HepG2 (cell line): ENCODE results near the gene MXRA8. TPM values are rescaled to one million over a fixed set of nuclear protein-coding genes. Genes with fewer than 3 reads are reported as not detected.
A peak's percentile ranks its signal among the peaks of the same experiment; 100 is the strongest.

Source experiments
- CBFB ChIP-seq: sonication (generic); formaldehyde crosslinking; IDR thresholded peaks from 2 replicates; pipeline ENCODE4 v1.4.0; 2020; ENCODE audit warnings: missing genetic modification reagents
- NCOR1 ChIP-seq: fragments of 200-600 bp; sonication (generic); IDR thresholded peaks from 2 replicates; pipeline ENCODE4 v1.7.0; 2017; ENCODE audit warnings: antibody characterized with exemption, low read length, borderline replicate concordance
- NPAS2 ChIP-seq: sonication (generic); formaldehyde crosslinking; IDR thresholded peaks from 2 replicates; pipeline ENCODE4 v1.8.0; 2022; ENCODE audit warnings: mild to moderate bottlenecking, missing genetic modification reagents, borderline replicate concordance
- SMAD1 ChIP-seq: sonication (generic); formaldehyde crosslinking; IDR thresholded peaks from 2 replicates; pipeline ENCODE4 v1.4.0; 2020; ENCODE audit warnings: missing genetic modification reagents, low read depth, mild to moderate bottlenecking, borderline replicate concordance
- TBX2 ChIP-seq: sonication (generic); formaldehyde crosslinking; IDR thresholded peaks from 2 replicates; pipeline ENCODE4 v1.5.0; 2020; ENCODE audit warnings: missing genetic modification reagents, mild to moderate bottlenecking, borderline replicate concordance
- YEATS2 ChIP-seq: sonication (generic); formaldehyde crosslinking; IDR thresholded peaks from 2 replicates; pipeline ENCODE4 v1.4.0; 2020; ENCODE audit warnings: missing genetic modification reagents, borderline replicate concordance
- ZMYM2 ChIP-seq: sonication (generic); formaldehyde crosslinking; IDR thresholded peaks from 2 replicates; pipeline ENCODE4 v1.8.0; 2022; ENCODE audit warnings: mild to moderate bottlenecking, missing genetic modification reagents
- ZNF20 ChIP-seq: sonication (generic); formaldehyde crosslinking; IDR thresholded peaks from 2 replicates; pipeline ENCODE4 v1.4.0; 2020; ENCODE audit warnings: mild to moderate bottlenecking, moderate library complexity, missing genetic modification reagents
- ZNF367 ChIP-seq: sonication (generic); formaldehyde crosslinking; IDR thresholded peaks from 2 replicates; pipeline ENCODE4 v1.4.0; 2020; ENCODE audit warnings: missing genetic modification reagents, borderline replicate concordance
- ZNF441 ChIP-seq: sonication (generic); formaldehyde crosslinking; IDR thresholded peaks from 2 replicates; pipeline ENCODE4 v1.7.0; 2021; ENCODE audit warnings: missing genetic modification reagents, borderline replicate concordance
- ZNF468 ChIP-seq: sonication (generic); formaldehyde crosslinking; IDR thresholded peaks from 2 replicates; pipeline ENCODE4 v1.8.0; 2022; ENCODE audit warnings: mild to moderate bottlenecking, moderate library complexity, missing genetic modification reagents
- ZNF546 ChIP-seq: sonication (generic); formaldehyde crosslinking; conservative IDR thresholded peaks from 2 replicates; pipeline ENCODE4 v1.8.1; 2023; ENCODE audit warnings: mild to moderate bottlenecking, missing genetic modification reagents
- ZNF563 ChIP-seq: sonication (generic); formaldehyde crosslinking; IDR thresholded peaks from 2 replicates; pipeline ENCODE4 v1.8.0; 2022; ENCODE audit warnings: mild to moderate bottlenecking, moderate library complexity, missing genetic modification reagents
- ZNF567 ChIP-seq: sonication (generic); formaldehyde crosslinking; IDR thresholded peaks from 2 replicates; pipeline ENCODE4 v1.8.1; 2023; ENCODE audit warnings: mild to moderate bottlenecking, missing genetic modification reagents, borderline replicate concordance
- polyA plus RNA-seq, 8 experiments: library from polyadenylated mRNA; depleted of rRNA in 3 of 8; stranded (reverse) in 7 of 8; unstranded in 1 of 8; fragments of >200 nt; fragmentation: Illumina TruSeq in 4 of 8; extraction: Trizol in 4 of 8; gene quantifications; 2 replicates each; pipeline versions ENCODE4 v1.2.1 to v1.2.3, GENCODE V29; 2011 to 2016; ENCODE audit warnings: low read depth in 4 of 8, missing spikeins in 1 of 8, mixed read lengths in 1 of 8; ENCODE audit not compliant: insufficient read depth in 1 of 8
- total RNA-seq, 5 experiments: library from RNA; depleted of rRNA; stranded (reverse); fragments of >200 nt; fragmentation: Illumina TruSeq; extraction: Trizol; gene quantifications; 2 replicates each; pipeline ENCODE4 v1.2.3, GENCODE V29; 2016; ENCODE audit warnings: low read depth in 1 of 5
- TF ChIP-seq, protein P1 (sequence below): sonication (generic); formaldehyde crosslinking; IDR thresholded peaks from 2 replicates; pipeline ENCODE4 v1.5.1; 2020; ENCODE audit warnings: mild to moderate bottlenecking, missing genetic modification reagents, borderline replicate concordance
- TF ChIP-seq, protein P2 (sequence below): sonication (generic); formaldehyde crosslinking; IDR thresholded peaks from 2 replicates; pipeline ENCODE4 v1.5.1; 2020; ENCODE audit warnings: missing genetic modification reagents, mild to moderate bottlenecking, borderline replicate concordance
- TF ChIP-seq, protein P3 (sequence below): sonication (generic); formaldehyde crosslinking; IDR thresholded peaks from 2 replicates; pipeline ENCODE4 v1.8.0; 2022; ENCODE audit warnings: mild to moderate bottlenecking, missing genetic modification reagents, moderate library complexity
- TF ChIP-seq, protein P4 (sequence below): sonication (generic); formaldehyde crosslinking; IDR thresholded peaks from 2 replicates; pipeline ENCODE4 v1.5.0; 2020; ENCODE audit warnings: missing genetic modification reagents

MXRA8 gene
- total and polyA plus RNA-seq, 2 of the 13 experiments (the other 11 are each of a cell fraction or from before 2014, with no cell fraction given) = 19.8 to 44.8 TPM

DNA sequence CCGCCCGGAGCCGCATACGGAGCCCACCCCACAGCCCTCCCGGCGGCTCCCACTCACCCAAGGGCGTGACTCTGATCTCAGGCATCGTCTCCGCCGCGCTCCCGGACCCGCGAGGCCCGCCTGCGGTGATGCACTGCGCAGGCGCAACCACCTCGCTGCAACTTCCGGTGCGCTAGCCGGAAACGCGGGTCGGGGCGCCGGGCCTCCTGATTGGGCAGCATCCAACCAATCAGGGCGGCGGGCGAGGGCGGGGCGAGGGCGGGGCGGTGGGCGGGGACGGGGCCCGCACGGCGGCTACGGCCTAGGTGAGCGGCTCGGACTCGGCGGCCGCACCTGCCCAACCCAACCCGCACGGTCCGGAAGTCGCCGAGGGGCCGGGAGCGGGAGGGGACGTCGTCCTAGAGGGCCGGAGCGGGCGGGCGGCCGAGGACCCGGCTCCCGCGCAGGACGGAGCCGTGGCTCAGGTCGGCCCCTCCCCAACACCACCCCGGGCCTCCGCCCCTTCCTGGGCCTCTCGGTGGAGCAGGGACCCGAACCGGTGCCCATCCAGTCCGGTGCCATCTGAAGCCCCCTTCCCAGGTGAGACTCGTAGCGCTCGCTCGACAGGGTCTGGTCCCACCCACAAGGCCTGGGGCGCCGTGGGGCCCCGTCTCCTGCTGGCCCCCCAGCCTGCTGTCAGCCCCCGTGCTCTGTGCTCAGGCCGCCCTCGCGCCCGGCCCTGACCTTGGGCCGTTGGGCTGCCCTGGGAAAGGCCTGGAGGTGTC is 33.6 kb downstream of the MXRA8 start, which contains the start of the genes CPTP and INTS11 (continued):
- TF ChIP-seq, protein P1, sequence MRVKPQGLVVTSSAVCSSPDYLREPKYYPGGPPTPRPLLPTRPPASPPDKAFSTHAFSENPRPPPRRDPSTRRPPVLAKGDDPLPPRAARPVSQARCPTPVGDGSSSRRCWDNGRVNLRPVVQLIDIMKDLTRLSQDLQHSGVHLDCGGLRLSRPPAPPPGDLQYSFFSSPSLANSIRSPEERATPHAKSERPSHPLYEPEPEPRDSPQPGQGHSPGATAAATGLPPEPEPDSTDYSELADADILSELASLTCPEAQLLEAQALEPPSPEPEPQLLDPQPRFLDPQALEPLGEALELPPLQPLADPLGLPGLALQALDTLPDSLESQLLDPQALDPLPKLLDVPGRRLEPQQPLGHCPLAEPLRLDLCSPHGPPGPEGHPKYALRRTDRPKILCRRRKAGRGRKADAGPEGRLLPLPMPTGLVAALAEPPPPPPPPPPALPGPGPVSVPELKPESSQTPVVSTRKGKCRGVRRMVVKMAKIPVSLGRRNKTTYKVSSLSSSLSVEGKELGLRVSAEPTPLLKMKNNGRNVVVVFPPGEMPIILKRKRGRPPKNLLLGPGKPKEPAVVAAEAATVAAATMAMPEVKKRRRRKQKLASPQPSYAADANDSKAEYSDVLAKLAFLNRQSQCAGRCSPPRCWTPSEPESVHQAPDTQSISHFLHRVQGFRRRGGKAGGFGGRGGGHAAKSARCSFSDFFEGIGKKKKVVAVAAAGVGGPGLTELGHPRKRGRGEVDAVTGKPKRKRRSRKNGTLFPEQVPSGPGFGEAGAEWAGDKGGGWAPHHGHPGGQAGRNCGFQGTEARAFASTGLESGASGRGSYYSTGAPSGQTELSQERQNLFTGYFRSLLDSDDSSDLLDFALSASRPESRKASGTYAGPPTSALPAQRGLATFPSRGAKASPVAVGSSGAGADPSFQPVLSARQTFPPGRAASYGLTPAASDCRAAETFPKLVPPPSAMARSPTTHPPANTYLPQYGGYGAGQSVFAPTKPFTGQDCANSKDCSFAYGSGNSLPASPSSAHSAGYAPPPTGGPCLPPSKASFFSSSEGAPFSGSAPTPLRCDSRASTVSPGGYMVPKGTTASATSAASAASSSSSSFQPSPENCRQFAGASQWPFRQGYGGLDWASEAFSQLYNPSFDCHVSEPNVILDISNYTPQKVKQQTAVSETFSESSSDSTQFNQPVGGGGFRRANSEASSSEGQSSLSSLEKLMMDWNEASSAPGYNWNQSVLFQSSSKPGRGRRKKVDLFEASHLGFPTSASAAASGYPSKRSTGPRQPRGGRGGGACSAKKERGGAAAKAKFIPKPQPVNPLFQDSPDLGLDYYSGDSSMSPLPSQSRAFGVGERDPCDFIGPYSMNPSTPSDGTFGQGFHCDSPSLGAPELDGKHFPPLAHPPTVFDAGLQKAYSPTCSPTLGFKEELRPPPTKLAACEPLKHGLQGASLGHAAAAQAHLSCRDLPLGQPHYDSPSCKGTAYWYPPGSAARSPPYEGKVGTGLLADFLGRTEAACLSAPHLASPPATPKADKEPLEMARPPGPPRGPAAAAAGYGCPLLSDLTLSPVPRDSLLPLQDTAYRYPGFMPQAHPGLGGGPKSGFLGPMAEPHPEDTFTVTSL (CRISPR knock-in tag) = 0 out of 2 replicates have a peak, but pooled peaks have one; percentile 43
- peak; percentile 85 for TF ChIP-seq TBX2 (CRISPR knock-in tag)
- TF ChIP-seq, protein P2, sequence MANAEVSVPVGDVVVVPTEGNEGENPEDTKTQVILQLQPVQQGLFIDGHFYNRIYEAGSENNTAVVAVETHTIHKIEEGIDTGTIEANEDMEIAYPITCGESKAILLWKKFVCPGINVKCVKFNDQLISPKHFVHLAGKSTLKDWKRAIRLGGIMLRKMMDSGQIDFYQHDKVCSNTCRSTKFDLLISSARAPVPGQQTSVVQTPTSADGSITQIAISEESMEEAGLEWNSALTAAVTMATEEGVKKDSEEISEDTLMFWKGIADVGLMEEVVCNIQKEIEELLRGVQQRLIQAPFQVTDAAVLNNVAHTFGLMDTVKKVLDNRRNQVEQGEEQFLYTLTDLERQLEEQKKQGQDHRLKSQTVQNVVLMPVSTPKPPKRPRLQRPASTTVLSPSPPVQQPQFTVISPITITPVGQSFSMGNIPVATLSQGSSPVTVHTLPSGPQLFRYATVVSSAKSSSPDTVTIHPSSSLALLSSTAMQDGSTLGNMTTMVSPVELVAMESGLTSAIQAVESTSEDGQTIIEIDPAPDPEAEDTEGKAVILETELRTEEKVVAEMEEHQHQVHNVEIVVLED (CRISPR knock-in tag) = peak; percentile 54; the same call in 1 of the 2 replicates
- no peak for TF ChIP-seq ZNF567 (CRISPR knock-in tag)
- TF ChIP-seq, protein P3, sequence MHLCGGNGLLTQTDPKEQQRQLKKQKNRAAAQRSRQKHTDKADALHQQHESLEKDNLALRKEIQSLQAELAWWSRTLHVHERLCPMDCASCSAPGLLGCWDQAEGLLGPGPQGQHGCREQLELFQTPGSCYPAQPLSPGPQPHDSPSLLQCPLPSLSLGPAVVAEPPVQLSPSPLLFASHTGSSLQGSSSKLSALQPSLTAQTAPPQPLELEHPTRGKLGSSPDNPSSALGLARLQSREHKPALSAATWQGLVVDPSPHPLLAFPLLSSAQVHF = no peak
- no peak; the same call in 1 of the 2 replicates for TF ChIP-seq ZNF546 (CRISPR knock-in tag)
- TF ChIP-seq ZNF367 (CRISPR knock-in tag) = no peak
- TF ChIP-seq ZMYM2 (CRISPR knock-in tag) = no peak
- TF ChIP-seq, protein P4, sequence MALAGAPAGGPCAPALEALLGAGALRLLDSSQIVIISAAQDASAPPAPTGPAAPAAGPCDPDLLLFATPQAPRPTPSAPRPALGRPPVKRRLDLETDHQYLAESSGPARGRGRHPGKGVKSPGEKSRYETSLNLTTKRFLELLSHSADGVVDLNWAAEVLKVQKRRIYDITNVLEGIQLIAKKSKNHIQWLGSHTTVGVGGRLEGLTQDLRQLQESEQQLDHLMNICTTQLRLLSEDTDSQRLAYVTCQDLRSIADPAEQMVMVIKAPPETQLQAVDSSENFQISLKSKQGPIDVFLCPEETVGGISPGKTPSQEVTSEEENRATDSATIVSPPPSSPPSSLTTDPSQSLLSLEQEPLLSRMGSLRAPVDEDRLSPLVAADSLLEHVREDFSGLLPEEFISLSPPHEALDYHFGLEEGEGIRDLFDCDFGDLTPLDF (CRISPR knock-in tag) = no peak
- no peak for TF ChIP-seq ZNF20
- no peak for TF ChIP-seq CBFB (CRISPR knock-in tag)
- TF ChIP-seq SMAD1 (CRISPR knock-in tag) = no peak
- peak; percentile 66; the same call in 1 of the 2 replicates for TF ChIP-seq YEATS2
- no peak for TF ChIP-seq ZNF441 (CRISPR knock-in tag)
- no peak; the same call in 1 of the 2 replicates for TF ChIP-seq ZNF468 (CRISPR knock-in tag)
- no peak; the same call in 1 of the 2 replicates for TF ChIP-seq NPAS2
- peak; percentile 37; the same call in 1 of the 2 replicates for TF ChIP-seq NCOR1
- TF ChIP-seq ZNF563 (CRISPR knock-in tag) = peak; percentile 78
